ENCODE data around the gene DCTN1. TPM values are rescaled to one million over a fixed set of nuclear protein-coding genes. Genes with fewer than 3 reads are reported as not detected.

DCTN1 gene
- 100 to 1,000 TPM in 3 of 4 donors, 10 to 100 TPM in 1; 83.4 to 122 (median 105) TPM for total RNA-seq

DNA sequence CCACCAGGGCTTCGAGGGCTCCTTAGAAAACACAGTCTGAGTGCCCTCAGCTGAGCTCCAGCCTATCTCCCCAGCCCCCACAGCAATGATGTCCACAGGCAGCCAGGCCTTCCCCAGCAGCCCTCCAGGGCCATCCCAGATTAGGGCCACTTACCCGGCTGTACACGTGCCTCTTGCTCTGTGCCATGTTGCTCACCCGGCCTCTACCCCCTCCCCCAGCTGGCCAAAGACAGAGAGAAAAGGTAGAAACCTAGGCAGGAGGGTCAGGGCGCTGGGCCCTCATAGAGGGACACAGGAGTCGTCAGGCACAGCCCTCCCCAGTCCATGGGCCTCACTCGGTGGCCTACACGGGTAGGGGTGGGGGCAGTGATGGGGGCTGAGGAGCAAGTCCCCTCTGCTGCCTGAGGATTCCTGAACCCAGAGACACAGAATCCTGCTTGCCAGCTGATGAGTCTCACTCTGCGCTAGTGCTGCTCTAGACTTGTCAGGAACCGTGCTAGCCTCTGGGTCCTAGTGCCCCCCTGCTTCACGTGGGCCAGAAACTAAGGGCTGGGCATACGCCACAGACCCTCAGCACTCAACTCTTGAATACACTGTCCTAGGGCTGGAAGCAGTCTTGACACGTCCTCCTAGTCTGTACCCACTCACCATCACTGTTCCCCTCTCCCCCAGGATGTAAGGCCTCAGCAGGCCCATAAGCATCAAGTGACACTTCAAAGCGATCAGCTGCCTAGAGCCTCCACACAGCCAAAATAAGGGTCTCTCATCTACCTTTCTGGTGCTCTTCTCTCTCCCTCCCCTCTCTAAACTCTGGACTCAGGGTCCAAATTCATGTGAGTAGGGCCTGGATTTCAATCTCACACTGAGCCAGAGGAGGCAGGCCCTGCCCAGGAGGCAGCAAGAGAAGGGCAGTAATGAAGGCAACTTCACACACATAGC is at the start of gene DCTN1:
DCTN1 (minus strand) TSS at position 461 of the 939 bp plus-strand sequence; CDS start at position 187, 274 bp downstream.
- peaks cover 30% of the 10 kb centered on the region for H3K4me1 ChIP-seq
- H3K36me3 ChIP-seq: peaks cover 12% of the 10 kb centered on the region
- H3K27me3 ChIP-seq: no peaks in the 10 kb centered on the region
- H3K27ac ChIP-seq: no peak within 1 kb of the TSS
- DNase-seq (ENCODE audit: low spot score in 2 of 2): no peak
- WGBS: 21% methylated on average over 13 of the region's 14 CpGs
- H3K4me3 ChIP-seq: peak within 1 kb of the TSS; percentile 30
- H3K9me3 ChIP-seq: no peaks in the 10 kb centered on the region
- no peak for TF ChIP-seq POLR2A (IDR thresholded peaks at IDR 0.05)
- TF ChIP-seq EP300 (IDR thresholded peaks at IDR 0.05): no peak
- no peak for TF ChIP-seq POLR2AphosphoS5 (IDR thresholded peaks at IDR 0.05)
- TF ChIP-seq, protein P1, sequence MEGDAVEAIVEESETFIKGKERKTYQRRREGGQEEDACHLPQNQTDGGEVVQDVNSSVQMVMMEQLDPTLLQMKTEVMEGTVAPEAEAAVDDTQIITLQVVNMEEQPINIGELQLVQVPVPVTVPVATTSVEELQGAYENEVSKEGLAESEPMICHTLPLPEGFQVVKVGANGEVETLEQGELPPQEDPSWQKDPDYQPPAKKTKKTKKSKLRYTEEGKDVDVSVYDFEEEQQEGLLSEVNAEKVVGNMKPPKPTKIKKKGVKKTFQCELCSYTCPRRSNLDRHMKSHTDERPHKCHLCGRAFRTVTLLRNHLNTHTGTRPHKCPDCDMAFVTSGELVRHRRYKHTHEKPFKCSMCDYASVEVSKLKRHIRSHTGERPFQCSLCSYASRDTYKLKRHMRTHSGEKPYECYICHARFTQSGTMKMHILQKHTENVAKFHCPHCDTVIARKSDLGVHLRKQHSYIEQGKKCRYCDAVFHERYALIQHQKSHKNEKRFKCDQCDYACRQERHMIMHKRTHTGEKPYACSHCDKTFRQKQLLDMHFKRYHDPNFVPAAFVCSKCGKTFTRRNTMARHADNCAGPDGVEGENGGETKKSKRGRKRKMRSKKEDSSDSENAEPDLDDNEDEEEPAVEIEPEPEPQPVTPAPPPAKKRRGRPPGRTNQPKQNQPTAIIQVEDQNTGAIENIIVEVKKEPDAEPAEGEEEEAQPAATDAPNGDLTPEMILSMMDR (IDR thresholded peaks at IDR 0.05): no peak

DNA sequence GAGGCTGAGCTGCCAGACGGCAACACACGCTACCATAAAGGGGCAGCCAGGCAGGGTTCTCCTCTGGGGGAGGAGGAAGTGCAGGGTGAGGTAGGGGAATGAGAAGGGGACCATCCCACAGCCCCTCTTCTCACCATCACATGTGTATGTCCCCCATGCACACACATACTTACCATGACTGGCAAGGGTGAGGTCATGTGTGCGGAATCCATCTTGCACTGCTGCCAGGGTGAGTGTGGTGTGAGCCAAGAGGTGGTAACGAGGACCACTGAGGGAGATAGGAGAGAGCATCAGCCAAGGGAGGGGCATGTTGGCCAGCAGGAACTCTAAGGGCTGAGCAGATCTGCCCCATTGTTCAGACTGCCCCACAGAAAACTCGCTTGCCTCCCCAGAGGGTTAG is 48.6 kb upstream of the DCTN1 start:
- DNase-seq (ENCODE audit: low spot score in 2 of 2): peak in 1 of 2 donors; percentile 31
- no peaks in the 10 kb centered on the region for H3K27me3 ChIP-seq
- TF ChIP-seq EP300 (IDR thresholded peaks at IDR 0.05): no peak
- no peak for TF ChIP-seq POLR2A (IDR thresholded peaks at IDR 0.05)
- TF ChIP-seq, protein P1 (IDR thresholded peaks at IDR 0.05): no peak
- TF ChIP-seq POLR2AphosphoS5 (IDR thresholded peaks at IDR 0.05): no peak
- peaks cover 3% of the 10 kb centered on the region for H3K4me1 ChIP-seq
- 82% methylated on average over 5 of the region's 5 CpGs for WGBS
- peaks cover 68% of the 10 kb centered on the region for H3K36me3 ChIP-seq
- no peaks in the 10 kb centered on the region for H3K9me3 ChIP-seq
- no peak overlapping the region for H3K27ac ChIP-seq
- H3K4me3 ChIP-seq: no peak overlapping the region

DNA sequence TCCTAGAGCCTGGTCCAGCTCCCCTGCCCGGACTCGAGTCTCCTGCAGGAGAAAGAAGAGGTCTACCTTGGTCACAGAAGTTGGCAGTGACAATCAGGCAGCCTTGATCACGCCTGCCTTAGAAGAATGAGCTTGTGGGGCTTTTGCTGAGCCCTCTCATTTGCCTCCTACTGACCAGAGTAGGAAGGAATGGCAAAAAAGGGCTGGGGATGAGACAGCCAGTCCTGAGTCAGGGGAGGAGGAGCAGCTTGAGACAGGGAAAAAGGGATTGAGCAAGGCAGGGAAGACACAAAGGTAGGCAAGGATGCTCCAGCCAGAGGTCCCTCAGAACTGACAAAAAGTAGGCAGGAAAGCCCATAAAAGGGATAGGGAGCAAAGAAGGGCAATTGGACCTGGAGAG is 47.4 kb upstream of the DCTN1 start:
- Histone ChIP-seq H3K4me3 (no peak overlapping the region), H3K36me3 (peaks cover 65% of the 10 kb centered on the region), H3K27ac (no peak overlapping the region), H3K4me1 (peaks cover 4% of the 10 kb centered on the region), H3K27me3 (no peaks in the 10 kb centered on the region), H3K9me3 (no peaks in the 10 kb centered on the region)
- 89% methylated on average over 3 of the region's 3 CpGs for WGBS
- TF ChIP-seq POLR2AphosphoS5 (IDR thresholded peaks at IDR 0.05): no peak
- no peak for TF ChIP-seq EP300 (IDR thresholded peaks at IDR 0.05)
- TF ChIP-seq POLR2A (IDR thresholded peaks at IDR 0.05): no peak
- TF ChIP-seq, protein P1 (IDR thresholded peaks at IDR 0.05): no peak
- peak in 1 of 2 donors; percentile 37 for DNase-seq (ENCODE audit: low spot score in 2 of 2)

DNA sequence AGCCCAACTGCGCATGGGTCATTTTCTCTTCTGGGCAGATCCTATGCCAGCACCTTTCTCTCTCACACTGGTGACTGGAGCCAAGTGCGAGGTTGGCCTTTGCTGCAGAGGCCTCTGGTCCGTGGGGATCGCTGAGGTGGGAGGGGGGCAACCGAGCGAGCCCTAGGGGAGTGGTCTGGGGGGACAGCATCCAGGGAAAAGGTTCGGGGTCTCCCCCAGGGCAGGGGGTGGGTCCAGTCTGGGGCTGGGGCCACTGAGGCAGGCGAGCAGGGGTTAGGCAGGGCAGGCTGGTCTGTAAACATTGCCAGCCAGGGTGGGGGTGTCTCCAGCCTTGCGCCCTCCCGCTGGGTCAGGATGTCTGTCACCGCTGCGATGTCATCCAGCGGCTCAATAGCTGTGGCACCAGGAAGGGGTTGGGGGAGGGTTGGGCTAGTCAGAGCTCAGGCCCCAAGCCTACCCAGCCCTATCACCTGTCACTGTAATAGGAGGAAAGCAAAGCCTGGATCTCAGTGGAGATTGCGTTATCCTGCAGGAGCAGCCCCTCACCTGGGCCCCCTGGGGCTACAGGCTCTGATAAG is 46.2 kb upstream of the DCTN1 start:
- peaks cover 52% of the 10 kb centered on the region for H3K36me3 ChIP-seq
- TF ChIP-seq EP300 (IDR thresholded peaks at IDR 0.05) (no peak), POLR2A (IDR thresholded peaks at IDR 0.05) (no peak), POLR2AphosphoS5 (IDR thresholded peaks at IDR 0.05) (no peak)
- TF ChIP-seq, protein P1 (IDR thresholded peaks at IDR 0.05): no peak
- WGBS: 89% methylated on average over 9 of the region's 14 CpGs
- peak in 1 of 2 donors; percentile 56 for DNase-seq (ENCODE audit: low spot score in 2 of 2)
- H3K27ac ChIP-seq: no peak overlapping the region
- H3K4me1 ChIP-seq: peaks cover 17% of the 10 kb centered on the region
- no peaks in the 10 kb centered on the region for H3K27me3 ChIP-seq
- no peaks in the 10 kb centered on the region for H3K9me3 ChIP-seq
- no peak overlapping the region for H3K4me3 ChIP-seq

DNA sequence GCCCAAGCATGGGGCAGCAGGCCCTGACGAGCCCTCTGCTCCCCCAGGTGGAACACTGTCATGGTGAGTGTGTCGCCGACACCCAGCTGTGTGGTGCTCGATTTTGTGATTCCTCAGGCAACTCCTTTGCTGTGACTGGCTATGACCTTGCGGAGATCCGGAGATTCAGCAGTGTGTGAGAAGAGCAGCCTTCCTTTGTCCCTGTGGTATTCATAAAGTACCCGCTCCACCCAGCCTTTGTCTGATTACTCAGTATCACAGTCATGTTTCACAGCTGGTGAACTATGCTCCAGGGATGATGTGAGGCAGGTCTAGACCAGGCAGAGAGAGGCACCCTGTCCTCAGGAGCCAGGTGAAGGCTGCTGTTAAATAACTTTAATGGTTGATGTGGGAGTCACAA is 45.4 kb upstream of the DCTN1 start:
- 51% methylated on average over 7 of the region's 7 CpGs for WGBS
- no peak for TF ChIP-seq EP300 (IDR thresholded peaks at IDR 0.05)
- TF ChIP-seq, protein P1 (IDR thresholded peaks at IDR 0.05): no peak
- TF ChIP-seq POLR2AphosphoS5 (IDR thresholded peaks at IDR 0.05): no peak
- TF ChIP-seq POLR2A (IDR thresholded peaks at IDR 0.05): no peak
- H3K4me3 ChIP-seq: no peak overlapping the region
- DNase-seq (ENCODE audit: low spot score in 2 of 2): peak in 1 of 2 donors; percentile 25
- no peaks in the 10 kb centered on the region for H3K9me3 ChIP-seq
- H3K36me3 ChIP-seq: peaks cover 50% of the 10 kb centered on the region
- H3K27me3 ChIP-seq: no peaks in the 10 kb centered on the region
- H3K27ac ChIP-seq: no peak overlapping the region
- peaks cover 23% of the 10 kb centered on the region for H3K4me1 ChIP-seq

Data from suprapubic skin (tissue), 4 donors.